HG02981 (cell line): ENCODE measurements around the gene KDM4B.
"Not testable (repeated sequence)": the region's sequence is repeated elsewhere in the genome, so short reads cannot be mapped to it uniquely, and the experiment has no call there.

Experiments
- ATAC-seq: cut with Tn5 transposase; IDR thresholded peaks from one replicate; pipeline ENCODE4 v1.9.1; 2021; ENCODE audit warnings: mild to moderate bottlenecking, moderate library complexity; ENCODE audit not compliant: unreplicated experiment

The KDM4B gene

GRCh38 chr19:4967738-4968461 is 1.0 kb upstream of the KDM4B start:
- ATAC-seq = no peak

GRCh38 chr19:4969292-4969771 is 419 bp downstream of the KDM4B start:
- no peak for ATAC-seq

- no peak for ATAC-seq
Observed at GRCh38 chr19:4969772-4970531, 1.0 kb downstream of the KDM4B start.

GRCh38 chr19:4970558-4971423 is 1.9 kb downstream of the KDM4B start:
- ATAC-seq = no peak

GRCh38 chr19:4971424-4971793 is 2.5 kb downstream of the KDM4B start:
- ATAC-seq = no peak

- ATAC-seq = no peak
Observed at GRCh38 chr19:4971816-4972495, 3.0 kb downstream of the KDM4B start.

GRCh38 chr19:4972509-4973230 is 3.8 kb downstream of the KDM4B start:
- ATAC-seq = no peak

GRCh38 chr19:4974880-4975469 is 6.1 kb downstream of the KDM4B start:
- no peak for ATAC-seq

GRCh38 chr19:4975601-4976000 is 6.7 kb downstream of the KDM4B start:
- not testable (repeated sequence) for ATAC-seq

- no peak for ATAC-seq
Observed at GRCh38 chr19:4976401-4977298, 7.7 kb downstream of the KDM4B start.

- ATAC-seq = no peak
Observed at GRCh38 chr19:4977299-4978174, 8.6 kb downstream of the KDM4B start.

GRCh38 chr19:4979211-4979807 is 10.4 kb downstream of the KDM4B start:
- no peak for ATAC-seq

GRCh38 chr19:4980067-4980466 is 11.2 kb downstream of the KDM4B start:
- ATAC-seq = no peak

- no peak for ATAC-seq
Observed at GRCh38 chr19:4980838-4981680, 12.1 kb downstream of the KDM4B start.

- no peak for ATAC-seq
Observed at GRCh38 chr19:4981681-4981958, 12.7 kb downstream of the KDM4B start.

- no peak for ATAC-seq
Observed at GRCh38 chr19:4983346-4984105, 14.6 kb downstream of the KDM4B start.
